ENCODE measurements around the gene LRCH4. TPM values are rescaled to one million over a fixed set of nuclear protein-coding genes. Genes with fewer than 3 reads are reported as not detected.
"Not testable (repeated sequence)": the region's sequence is repeated elsewhere in the genome, so short reads cannot be mapped to it uniquely, and the experiment has no call there.

Gene LRCH4
- total RNA-seq, 1 donor from 2014 or later: 131 TPM

GRCh38 chr7:100544967-100545359, 41.0 kb downstream of the LRCH4 start:
- no peak for DNase-seq (ENCODE audit: low spot score)

GRCh38 chr7:100544386-100544785, 41.5 kb downstream of the LRCH4 start:
- DNase-seq (ENCODE audit: low spot score): no peak

- DNase-seq (ENCODE audit: low spot score): no peak
These were observed 42.3 kb downstream of the LRCH4 start for GRCh38 chr7:100543586-100543985.

GRCh38 chr7:100541309-100541708, 44.6 kb downstream of the LRCH4 start:
- not testable (repeated sequence) for DNase-seq (ENCODE audit: low spot score)

GRCh38 chr7:100540073-100540723, 45.7 kb downstream of the LRCH4 start:
- peak; percentile 86 for DNase-seq (ENCODE audit: low spot score)

GRCh38 chr7:100539436-100540006, 46.4 kb downstream of the LRCH4 start:
- no peak for DNase-seq (ENCODE audit: low spot score)

- DNase-seq (ENCODE audit: low spot score): peak; percentile 100
These were observed 47.1 kb downstream of the LRCH4 start, which contains the start of gene AGFG2 for GRCh38 chr7:100538654-100539435. TSS of gene AGFG2 (plus strand) at chr7:100539203. CDS start at chr7:100539347, 144 bp downstream.

GRCh38 chr7:100538348-100538653, 47.6 kb downstream of the LRCH4 start:
- DNase-seq (ENCODE audit: low spot score): no peak

- DNase-seq (ENCODE audit: low spot score): not testable (repeated sequence)
These were observed 49.2 kb downstream of the LRCH4 start for GRCh38 chr7:100536695-100537094.

GRCh38 chr7:100535982-100536381, 49.9 kb downstream of the LRCH4 start:
- DNase-seq (ENCODE audit: low spot score): not testable (repeated sequence)

GRCh38 chr7:100532165-100533022, 53.5 kb downstream of the LRCH4 start:
- DNase-seq (ENCODE audit: low spot score): no peak

GRCh38 chr7:100528108-100528866, 57.6 kb downstream of the LRCH4 start:
- DNase-seq (ENCODE audit: low spot score): not testable (repeated sequence)

Other genes starting within 250 kb of the LRCH4 start
- gene PILRB, start 228.0 kb downstream of the LRCH4 start, total RNA-seq: 70.3 TPM
- gene PILRA, start 212.6 kb downstream of the LRCH4 start, total RNA-seq: 8.0 TPM
- gene ZCWPW1, start 157.4 kb downstream of the LRCH4 start, total RNA-seq: 4.6 TPM
- gene MEPCE, start 156.3 kb downstream of the LRCH4 start, total RNA-seq: 40.5 TPM
- 36.3 TPM for gene PPP1R35, start 149.6 kb downstream of the LRCH4 start, total RNA-seq
- gene SPACDR, start 121.9 kb downstream of the LRCH4 start, total RNA-seq: 1.2 TPM
- 78.2 TPM for gene TSC22D4, start 106.9 kb downstream of the LRCH4 start, total RNA-seq
- gene NYAP1, start 102.2 kb downstream of the LRCH4 start, total RNA-seq: 1.2 TPM
- gene AGFG2, start 46.9 kb downstream of the LRCH4 start, total RNA-seq: 102 TPM
- 13.3 TPM for gene SAP25, start 12.2 kb downstream of the LRCH4 start, total RNA-seq
- gene FBXO24, start 199 bp upstream of the LRCH4 start, total RNA-seq: 1.6 TPM
- gene PCOLCE, start 16.2 kb upstream of the LRCH4 start, total RNA-seq: 55.4 TPM
- gene MOSPD3, start 26.4 kb upstream of the LRCH4 start, total RNA-seq: 34.8 TPM
- 13.8 TPM for gene TFR2, start 55.4 kb upstream of the LRCH4 start, total RNA-seq
- gene ACTL6B, start 70.3 kb upstream of the LRCH4 start, total RNA-seq: 0.14 TPM
- gene GNB2, start 87.6 kb upstream of the LRCH4 start, total RNA-seq: 236 TPM
- gene GIGYF1, start 108.1 kb upstream of the LRCH4 start, total RNA-seq: 56.2 TPM
- gene POP7, start 120.0 kb upstream of the LRCH4 start, total RNA-seq: 25.9 TPM
- gene EPO, start 134.3 kb upstream of the LRCH4 start, total RNA-seq: not detected
- not detected for gene ZAN, start 147.5 kb upstream of the LRCH4 start, total RNA-seq
- 165 TPM for gene EPHB4, start 241.4 kb upstream of the LRCH4 start, total RNA-seq